GM18951 (cell line): Measurements from ENCODE around the gene SLC1A4.
A peak's percentile ranks its signal among the peaks of the same experiment; 100 is the strongest.

Source experiments
- POLR2A ChIP-seq: IDR thresholded peaks from 4 replicates; pipeline ENCODE4 v1.6.1; 2011; ENCODE audit warnings: mild to moderate bottlenecking; ENCODE audit not compliant: insufficient read length, insufficient read depth; ENCODE audit errors: extremely low read depth
- in situ Hi-C: fragments of 300-500 bp; cut with MboI; formaldehyde crosslinking; loops from one replicate; pipeline ENCODE4 v1.12.0; 2022; ENCODE audit warnings: low sequenced_read_pairs, mixed read lengths, inconsistent platforms; ENCODE audit not compliant: unreplicated experiment

Gene SLC1A4

DNA sequence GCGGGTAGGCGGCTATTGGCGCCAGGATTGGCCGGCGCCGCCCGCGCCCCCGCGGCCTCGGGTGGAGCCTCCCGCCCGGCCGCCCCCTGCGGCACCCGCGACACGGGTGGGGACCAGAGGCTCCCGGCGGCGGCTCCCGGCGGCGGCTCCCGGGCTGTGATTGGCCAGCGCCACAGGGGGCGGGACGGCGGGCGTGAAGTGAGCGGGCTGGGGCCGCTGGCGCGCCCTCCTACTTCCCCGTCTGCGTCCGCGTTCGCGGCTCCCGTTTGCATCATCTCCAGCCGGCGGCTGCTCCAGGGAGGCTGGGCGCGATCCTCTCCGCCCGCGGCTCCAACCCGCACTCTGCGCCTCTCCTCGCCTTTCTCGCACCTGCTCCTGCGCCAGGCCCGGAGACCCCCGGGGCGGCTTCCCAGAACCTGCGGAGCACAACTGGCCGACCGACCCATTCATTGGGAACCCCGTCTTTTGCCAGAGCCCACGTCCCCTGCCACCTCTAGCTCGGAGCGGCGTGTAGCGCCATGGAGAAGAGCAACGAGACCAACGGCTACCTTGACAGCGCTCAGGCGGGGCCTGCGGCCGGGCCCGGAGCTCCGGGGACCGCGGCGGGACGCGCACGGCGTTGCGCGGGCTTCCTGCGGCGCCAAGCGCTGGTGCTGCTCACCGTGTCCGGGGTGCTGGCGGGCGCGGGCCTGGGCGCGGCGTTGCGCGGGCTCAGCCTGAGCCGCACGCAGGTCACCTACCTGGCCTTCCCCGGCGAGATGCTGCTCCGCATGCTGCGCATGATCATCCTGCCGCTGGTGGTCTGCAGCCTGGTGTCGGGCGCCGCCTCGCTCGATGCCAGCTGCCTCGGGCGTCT lies at the start of gene SLC1A4:
TSS of gene SLC1A4 (plus strand) at position 274 of the 856 bp plus-strand sequence. CDS start at position 519, 245 bp downstream.
- peak; percentile 70 for TF ChIP-seq POLR2A
- in situ Hi-C loops: no loop called here

DNA sequence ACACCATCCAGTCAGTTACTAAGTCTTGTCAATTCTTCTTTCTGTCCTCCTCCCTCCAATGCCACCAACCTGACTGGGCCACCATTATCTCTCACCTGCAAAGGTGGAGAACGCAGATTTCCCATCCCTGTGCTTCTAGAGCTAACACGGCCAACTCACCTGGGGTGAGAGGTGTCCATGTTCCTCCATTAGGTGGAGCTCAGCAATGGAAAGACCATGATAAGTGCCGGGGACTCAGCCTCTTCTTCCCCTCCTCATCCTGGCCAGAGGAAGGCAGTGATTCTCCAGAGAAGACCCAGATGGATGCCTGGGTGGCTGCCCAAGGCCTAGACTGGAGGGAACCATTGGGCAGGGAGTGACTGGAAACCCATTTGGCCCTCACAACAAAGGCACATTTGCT lies 48.1 kb upstream of the SLC1A4 start:
- no peak for TF ChIP-seq POLR2A
- in situ Hi-C loops: no loop called here

DNA sequence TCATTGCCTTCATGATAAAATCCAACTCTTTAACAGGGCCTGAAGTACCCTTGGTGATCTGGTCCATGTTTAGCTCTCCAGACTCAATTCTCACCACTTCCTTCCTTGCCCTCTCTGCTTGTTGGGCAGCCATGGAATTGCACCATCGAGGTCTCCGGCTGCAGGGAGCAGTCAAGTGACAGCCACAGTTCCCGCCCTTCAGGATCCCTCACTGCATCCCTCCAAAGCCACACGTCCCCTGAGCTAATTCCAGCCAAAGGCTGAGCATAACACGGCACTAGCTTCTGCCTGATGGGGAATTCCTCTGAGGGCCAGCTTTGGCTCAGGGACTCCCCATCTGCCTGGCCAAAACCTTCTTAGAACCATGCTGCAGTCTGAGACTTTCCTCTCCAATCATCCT lies 47.4 kb upstream of the SLC1A4 start:
- in situ Hi-C loops: no loop called here
- TF ChIP-seq POLR2A: no peak

DNA sequence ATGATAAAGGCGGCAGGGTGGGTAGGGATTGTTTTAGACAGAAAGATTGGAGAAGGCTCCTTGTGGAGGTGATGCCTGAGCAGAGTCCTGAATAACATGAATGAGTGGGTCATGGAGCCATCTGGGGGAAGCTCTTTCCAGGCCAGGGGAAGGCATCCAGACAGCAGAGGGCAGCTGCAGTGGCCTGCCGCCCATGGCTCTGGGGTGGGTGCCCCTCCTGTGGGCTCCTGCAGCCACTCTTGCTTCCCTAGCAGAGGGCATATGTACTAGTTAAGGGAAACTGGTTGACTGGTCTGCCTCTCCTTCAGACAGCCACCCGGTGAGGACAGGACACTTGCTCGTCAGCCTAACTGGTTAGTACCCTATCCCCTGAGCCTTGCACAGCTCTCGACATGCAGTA lies 46.5 kb upstream of the SLC1A4 start:
- in situ Hi-C loops: no loop called here
- no peak for TF ChIP-seq POLR2A

GRCh38 chr2:64943387-64944150 lies 45.6 kb upstream of the SLC1A4 start:
- in situ Hi-C loops: no loop called here
- no peak for TF ChIP-seq POLR2A

DNA sequence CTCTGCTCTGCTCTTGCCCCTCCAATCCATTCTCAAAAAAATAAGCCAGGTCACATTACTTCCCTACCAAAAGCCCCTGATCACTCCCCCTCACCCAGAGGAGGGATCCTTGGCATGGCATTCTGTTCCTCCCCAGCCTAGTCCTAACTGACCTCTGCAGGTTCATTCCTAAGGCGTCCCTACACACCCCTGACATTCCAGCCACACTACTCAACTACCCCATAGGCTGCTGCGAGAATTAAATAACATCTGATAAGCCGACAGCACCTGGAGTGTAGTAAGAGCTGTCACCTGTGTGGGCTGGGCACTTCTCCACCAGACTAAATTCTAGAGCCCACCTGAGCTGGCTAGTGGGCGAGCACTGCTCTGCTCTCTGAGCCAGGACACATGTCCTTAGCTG lies 44.7 kb upstream of the SLC1A4 start:
- in situ Hi-C loops: no loop called here
- TF ChIP-seq POLR2A: no peak

DNA sequence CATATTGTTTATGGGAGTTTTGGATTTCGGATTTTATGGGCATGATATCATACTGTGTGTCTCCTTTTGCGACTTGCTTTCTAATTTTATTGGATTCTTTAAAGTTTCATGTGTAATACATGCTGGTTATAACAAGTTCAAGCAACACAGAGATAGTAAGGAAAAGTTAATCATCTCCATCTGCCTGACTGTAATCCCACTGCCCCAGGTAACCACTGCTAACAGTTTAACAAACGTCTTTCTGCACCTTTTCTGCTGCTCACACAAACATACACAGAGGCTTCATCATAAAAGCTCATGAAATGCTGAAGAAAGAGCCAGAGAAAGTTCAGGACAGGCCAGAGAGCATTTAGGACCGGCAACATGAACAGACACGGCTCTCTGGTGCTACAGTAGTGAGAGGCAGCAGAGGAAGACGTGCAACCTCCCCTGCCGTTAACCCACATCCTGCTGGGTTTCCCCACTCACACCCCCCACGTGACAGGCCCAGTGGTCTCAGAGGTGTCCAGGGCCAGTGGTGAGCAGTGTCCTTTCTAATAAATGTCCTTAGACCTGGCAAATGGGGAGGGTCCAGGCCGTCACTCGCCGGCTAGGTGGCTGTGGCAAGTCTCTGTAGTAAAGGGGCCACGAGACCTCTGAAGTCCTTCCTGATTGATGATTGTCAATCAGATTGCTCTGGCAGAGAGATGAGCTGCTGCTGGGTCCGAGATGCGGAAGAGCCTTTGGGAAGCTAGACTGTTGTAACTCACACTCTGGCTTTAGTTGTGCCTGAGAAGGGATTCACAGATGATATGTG lies 43.0 kb upstream of the SLC1A4 start:
- in situ Hi-C loops: no loop called here
- peak; percentile 82 for TF ChIP-seq POLR2A

DNA sequence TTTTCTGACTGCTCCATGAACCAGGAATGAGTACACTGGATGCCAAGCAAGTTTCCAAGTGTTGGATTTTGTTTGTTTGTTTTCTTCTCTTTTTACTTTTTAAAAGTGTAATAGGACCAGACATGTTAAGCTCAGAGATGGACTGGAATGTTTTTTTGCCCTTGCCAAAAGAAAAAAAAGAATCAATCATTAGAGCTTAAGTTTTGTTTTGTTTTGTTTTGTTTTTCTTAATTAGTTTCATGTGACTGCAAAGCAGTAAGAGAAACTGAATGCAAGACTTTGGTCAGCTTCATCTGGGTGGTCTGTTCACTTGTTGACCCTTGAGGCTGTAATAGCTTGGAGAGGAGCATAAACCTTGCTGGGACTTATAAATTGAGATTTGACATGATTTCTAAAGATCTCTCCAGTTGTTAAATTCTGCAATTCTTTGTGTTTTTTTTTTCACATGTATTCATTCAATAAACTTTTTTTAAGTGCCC lies 42.4 kb upstream of the SLC1A4 start:
- in situ Hi-C loops: no loop called here
- no peak for TF ChIP-seq POLR2A

DNA sequence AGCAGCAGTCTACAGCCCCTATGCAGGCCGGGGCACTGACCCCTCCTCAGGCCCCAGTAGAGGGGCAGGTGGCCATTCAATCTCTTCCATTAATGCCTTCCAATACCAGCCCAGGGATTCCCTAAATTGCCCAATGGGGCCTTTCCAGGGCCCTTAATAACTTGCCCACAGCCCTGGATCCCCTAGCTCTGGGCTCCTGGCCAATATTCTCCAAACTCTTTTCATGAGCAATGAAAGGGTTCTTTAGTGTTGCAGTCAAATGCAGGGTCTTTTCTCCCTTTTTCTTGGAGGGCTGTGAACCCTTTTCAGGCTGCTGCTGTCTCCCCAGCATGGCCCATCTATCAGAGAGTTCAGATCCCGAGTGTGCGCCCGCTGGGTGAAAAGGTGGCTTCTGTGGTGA lies 41.3 kb upstream of the SLC1A4 start:
- in situ Hi-C loops: no loop called here
- no peak for TF ChIP-seq POLR2A

- no peak for TF ChIP-seq POLR2A
- in situ Hi-C loops: no loop called here
Observed at GRCh38 chr2:64950226-64951160, 38.7 kb upstream of the SLC1A4 start.

GRCh38 chr2:64951306-64951953 lies 37.8 kb upstream of the SLC1A4 start:
- in situ Hi-C loops: no loop called here
- no peak for TF ChIP-seq POLR2A

DNA sequence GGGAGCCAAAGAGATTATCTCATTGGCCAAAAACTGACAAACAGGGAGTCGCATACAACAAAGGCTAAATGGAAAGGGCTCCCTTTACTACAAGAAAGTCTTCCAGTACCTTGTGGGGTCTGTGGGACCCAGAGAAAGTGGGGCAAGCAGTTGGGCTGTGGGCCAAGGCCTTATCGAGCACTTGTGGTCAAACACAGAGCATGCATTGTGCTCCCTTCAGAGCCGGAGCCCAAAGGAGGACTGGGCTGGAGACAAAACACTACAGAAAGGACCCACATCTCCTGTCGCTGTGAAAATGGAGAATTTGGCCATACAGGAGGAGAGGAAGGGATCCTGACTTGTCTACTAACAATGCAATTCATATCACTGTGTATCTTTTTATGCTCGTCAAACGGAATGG lies 37.1 kb upstream of the SLC1A4 start:
- in situ Hi-C loops: no loop called here
- TF ChIP-seq POLR2A: no peak
